Measurements from ENCODE around the gene KRT83. TPM values are rescaled to one million over a fixed set of nuclear protein-coding genes. Genes with fewer than 3 reads are reported as not detected.

Gene KRT83
- total RNA-seq, 1 donor from 2014 or later, result not detected

GRCh38 chr12:52267266-52267665, 53.9 kb downstream of the KRT83 start:
- Mint-ChIP-seq H3K4me3 (ENCODE audit: low read depth) (no peak overlapping the region), H3K4me1 (ENCODE audit: low read depth) (no peaks in the 10 kb centered on the region), H3K27me3 (peaks cover 32% of the 10 kb centered on the region), H3K36me3 (ENCODE audit: insufficient read depth) (no peaks in the 10 kb centered on the region), H3K27ac (no peak overlapping the region), H3K9me3 (ENCODE audit: low read depth) (peaks cover 4% of the 10 kb centered on the region)
- no peak for TF ChIP-seq CTCF (IDR thresholded peaks at IDR 0.05; ENCODE audit: unreplicated experiment)
- no peak for DNase-seq (ENCODE audit: low spot score, unreplicated experiment)

- Mint-ChIP-seq H3K27me3 (peaks cover 33% of the 10 kb centered on the region), H3K36me3 (ENCODE audit: insufficient read depth) (no peaks in the 10 kb centered on the region), H3K27ac (no peak overlapping the region), H3K4me1 (ENCODE audit: low read depth) (no peaks in the 10 kb centered on the region), H3K4me3 (ENCODE audit: low read depth) (no peak overlapping the region), H3K9me3 (ENCODE audit: low read depth) (peaks cover 8% of the 10 kb centered on the region)
- no peak for DNase-seq (ENCODE audit: low spot score, unreplicated experiment)
- no peak for TF ChIP-seq CTCF (IDR thresholded peaks at IDR 0.05; ENCODE audit: unreplicated experiment)
Measured at GRCh38 chr12:52266514-52266913, 54.7 kb downstream of the KRT83 start.

- Mint-ChIP-seq H3K4me3 (ENCODE audit: low read depth) (no peak overlapping the region), H3K27ac (no peak overlapping the region), H3K36me3 (ENCODE audit: insufficient read depth) (no peaks in the 10 kb centered on the region), H3K4me1 (ENCODE audit: low read depth) (no peaks in the 10 kb centered on the region), H3K9me3 (ENCODE audit: low read depth) (peaks cover 10% of the 10 kb centered on the region), H3K27me3 (peaks cover 43% of the 10 kb centered on the region)
- no peak for DNase-seq (ENCODE audit: low spot score, unreplicated experiment)
- TF ChIP-seq CTCF (IDR thresholded peaks at IDR 0.05; ENCODE audit: unreplicated experiment), result no peak
Measured at GRCh38 chr12:52264435-52264825, 56.8 kb downstream of the KRT83 start.

Other genes with a start within 250 kb of the KRT83 start
- gene SMIM41, start 241.7 kb downstream of the KRT83 start, total RNA-seq, result not detected in 2 replicates
- gene KRT80, start 129.4 kb downstream of the KRT83 start, total RNA-seq, result 0.07 and 0.20 TPM in 2 replicates
- gene KRT7, start 88.2 kb downstream of the KRT83 start, total RNA-seq, result 11.6 and 18.2 TPM in 2 replicates
- not detected in 2 replicates for gene KRT86, start 46.8 kb downstream of the KRT83 start, total RNA-seq
- gene KRT81, start 29.9 kb downstream of the KRT83 start, total RNA-seq, result not detected in 2 replicates
- gene KRT85, start 46.1 kb upstream of the KRT83 start, total RNA-seq, result not detected in 2 replicates
- not detected in 2 replicates for gene KRT84, start 64.3 kb upstream of the KRT83 start, total RNA-seq
- gene KRT82, start 84.9 kb upstream of the KRT83 start, total RNA-seq, result not detected in 2 replicates
- not detected in 2 replicates for gene KRT75, start 113.0 kb upstream of the KRT83 start, total RNA-seq
- gene KRT6B, start 130.7 kb upstream of the KRT83 start, total RNA-seq, result not detected in 2 replicates
- gene KRT6C, start 152.4 kb upstream of the KRT83 start, total RNA-seq, result not detected in 2 replicates
- not detected in 2 replicates for gene KRT6A, start 171.9 kb upstream of the KRT83 start, total RNA-seq
- not detected in 2 replicates for gene KRT5, start 199.0 kb upstream of the KRT83 start, total RNA-seq
- gene KRT71, start 231.7 kb upstream of the KRT83 start, total RNA-seq, result not detected in 2 replicates